HEK293T (cell line): ENCODE measurements around the gene ORM2.

ENCODE experiments used
- BHLHE40 ChIP-seq: fragments of 450-650 bp; IDR thresholded peaks from 2 replicates; pipeline ENCODE4 v1.6.1; 2016; ENCODE audit warnings: mild to moderate bottlenecking, moderate library complexity, borderline replicate concordance
- FOXA1 ChIP-seq: fragments of 450-650 bp; IDR thresholded peaks from 2 replicates; pipeline ENCODE4 v1.6.1; 2016; ENCODE audit warnings: mild to moderate bottlenecking
- FOXM1 ChIP-seq: fragments of 450-650 bp; IDR thresholded peaks from 2 replicates; pipeline ENCODE4 v1.6.1; 2017; ENCODE audit warnings: mild to moderate bottlenecking, borderline replicate concordance
- TARDBP ChIP-seq: fragments of 450-650 bp; IDR thresholded peaks from 2 replicates; pipeline ENCODE4 v1.6.1; 2016

- TF ChIP-seq BHLHE40 = no peak
- no peak for TF ChIP-seq FOXA1
- TF ChIP-seq TARDBP = no peak
- no peak for TF ChIP-seq FOXM1
Observed at GRCh38 chr9:114303977-114304376, 25.7 kb upstream of the ORM2 start.
